ENCODE data around the gene FAM174B. TPM values are rescaled to one million over a fixed set of nuclear protein-coding genes. Genes with fewer than 3 reads are reported as not detected.

The FAM174B gene
- total RNA-seq, 3 donors from 2014 or later (not counting 1 experiment from before 2014, with no cell fraction given), result 0.68 to 2.6 (median 0.88) TPM

- peaks cover 0 to 10% of the 10 kb centered on the region in 2 donors for H3K27me3 Mint-ChIP-seq (ENCODE audit: low read depth in 2 of 2)
- no peak overlapping the region for H3K27ac ChIP-seq (ENCODE audit: low read length)
- H3K4me3 ChIP-seq (ENCODE audit: low read length), result no peak overlapping the region
- ATAC-seq, result no peak
- no peak overlapping the region for H3K4me3 Mint-ChIP-seq
- no peaks in the 10 kb centered on the region for H3K36me3 Mint-ChIP-seq
- no peaks in the 10 kb centered on the region for H3K4me1 ChIP-seq (ENCODE audit: control insufficient read depth, insufficient read depth, low read length)
- no peak overlapping the region for H3K27ac Mint-ChIP-seq
- H3K9me3 Mint-ChIP-seq, result no peaks in the 10 kb centered on the region
- H3K27me3 ChIP-seq (ENCODE audit: control insufficient read depth, insufficient read depth, low read length), result no peaks in the 10 kb centered on the region
- intact Hi-C loops (cut with micrococcal nuclease), result no loop called here
- no peaks in the 10 kb centered on the region for H3K36me3 ChIP-seq (ENCODE audit: control insufficient read depth, insufficient read depth, low read length)
- no peaks in the 10 kb centered on the region for H3K9me3 ChIP-seq (ENCODE audit: control insufficient read depth, insufficient read depth, low read length)
- H3K4me1 Mint-ChIP-seq, result no peaks in the 10 kb centered on the region
- WGBS (ENCODE audit: insufficient coverage), result 73% methylated on average over 7 of the region's 7 CpGs
- no peak for TF ChIP-seq CTCF (IDR thresholded peaks at IDR 0.05)
- DNase-seq, result no peak
Measured at GRCh38 chr15:92611995-92612745, 43.4 kb downstream of the FAM174B start.

- Mint-ChIP-seq H3K9me3 (no peaks in the 10 kb centered on the region), H3K36me3 (no peaks in the 10 kb centered on the region), H3K4me1 (no peaks in the 10 kb centered on the region)
Measured at GRCh38 chr15:92611150-92611549, 44.4 kb downstream of the FAM174B start.

GRCh38 chr15:92610101-92610520 lies 45.5 kb downstream of the FAM174B start:
- H3K9me3 Mint-ChIP-seq, result no peaks in the 10 kb centered on the region
- H3K4me3 Mint-ChIP-seq, result no peak overlapping the region
- no peaks in the 10 kb centered on the region for H3K36me3 Mint-ChIP-seq
- no peaks in the 10 kb centered on the region for H3K9me3 ChIP-seq (ENCODE audit: control insufficient read depth, insufficient read depth, low read length)
- intact Hi-C loops (cut with micrococcal nuclease), result no loop called here
- ATAC-seq (no peak), DNase-seq (no peak)
- no peak overlapping the region for H3K27ac ChIP-seq (ENCODE audit: low read length)
- no peaks in the 10 kb centered on the region for H3K36me3 ChIP-seq (ENCODE audit: control insufficient read depth, insufficient read depth, low read length)
- no peak overlapping the region for H3K4me3 ChIP-seq (ENCODE audit: low read length)
- no peaks in the 10 kb centered on the region for H3K4me1 Mint-ChIP-seq
- H3K27me3 ChIP-seq (ENCODE audit: control insufficient read depth, insufficient read depth, low read length), result no peaks in the 10 kb centered on the region
- H3K27me3 Mint-ChIP-seq (ENCODE audit: low read depth in 2 of 2), result peaks cover 6 to 8% of the 10 kb centered on the region in 2 donors
- H3K4me1 ChIP-seq (ENCODE audit: control insufficient read depth, insufficient read depth, low read length), result no peaks in the 10 kb centered on the region
- 66% methylated on average over 9 of the region's 9 CpGs for WGBS (ENCODE audit: insufficient coverage)
- no peak for TF ChIP-seq CTCF (IDR thresholded peaks at IDR 0.05)
- no peak overlapping the region for H3K27ac Mint-ChIP-seq

More at GRCh38 chr15:92611150-92611549, 44.4 kb downstream of the FAM174B start:
- Histone ChIP-seq H3K27ac (ENCODE audit: low read length) (no peak overlapping the region), H3K36me3 (ENCODE audit: control insufficient read depth, insufficient read depth, low read length) (no peaks in the 10 kb centered on the region), H3K9me3 (ENCODE audit: control insufficient read depth, insufficient read depth, low read length) (no peaks in the 10 kb centered on the region), H3K27me3 (ENCODE audit: control insufficient read depth, insufficient read depth, low read length) (no peaks in the 10 kb centered on the region), H3K4me3 (ENCODE audit: low read length) (no peak overlapping the region), H3K4me1 (ENCODE audit: control insufficient read depth, insufficient read depth, low read length) (no peaks in the 10 kb centered on the region)
- no peak overlapping the region for H3K4me3 Mint-ChIP-seq
- intact Hi-C loops (cut with micrococcal nuclease), result no loop called here
- DNase-seq, result no peak
- H3K27me3 Mint-ChIP-seq (ENCODE audit: low read depth in 2 of 2), result peaks cover under 1 to 10% of the 10 kb centered on the region in 2 donors
- no peak overlapping the region for H3K27ac Mint-ChIP-seq
- ATAC-seq, result no peak
- TF ChIP-seq CTCF (IDR thresholded peaks at IDR 0.05), result no peak

Data from natural killer cell (primary cell).